Upper lobe of left lung (tissue), 4 donors: ENCODE data around the gene ZNF716.

Experiments
- EP300 ChIP-seq, 4 donors: sonication (generic); formaldehyde crosslinking; IDR thresholded peaks; one replicate each; pipeline ENCODE4 v1.5.1; 2017; ENCODE audit warnings: antibody characterized with exemption in 4 of 4, control low read depth in 2 of 4
- TF ChIP-seq, protein P1 (sequence below), 6 experiments: fragments of 450-650 bp in 4 of 6; fragments of 200-600 bp in 2 of 6; sonication (generic) in 2 of 6; IDR thresholded peaks; one replicate each; pipeline ENCODE4 v1.5.1; 2016 to 2019; ENCODE audit warnings: antibody characterized with exemption in 6 of 6

DNA sequence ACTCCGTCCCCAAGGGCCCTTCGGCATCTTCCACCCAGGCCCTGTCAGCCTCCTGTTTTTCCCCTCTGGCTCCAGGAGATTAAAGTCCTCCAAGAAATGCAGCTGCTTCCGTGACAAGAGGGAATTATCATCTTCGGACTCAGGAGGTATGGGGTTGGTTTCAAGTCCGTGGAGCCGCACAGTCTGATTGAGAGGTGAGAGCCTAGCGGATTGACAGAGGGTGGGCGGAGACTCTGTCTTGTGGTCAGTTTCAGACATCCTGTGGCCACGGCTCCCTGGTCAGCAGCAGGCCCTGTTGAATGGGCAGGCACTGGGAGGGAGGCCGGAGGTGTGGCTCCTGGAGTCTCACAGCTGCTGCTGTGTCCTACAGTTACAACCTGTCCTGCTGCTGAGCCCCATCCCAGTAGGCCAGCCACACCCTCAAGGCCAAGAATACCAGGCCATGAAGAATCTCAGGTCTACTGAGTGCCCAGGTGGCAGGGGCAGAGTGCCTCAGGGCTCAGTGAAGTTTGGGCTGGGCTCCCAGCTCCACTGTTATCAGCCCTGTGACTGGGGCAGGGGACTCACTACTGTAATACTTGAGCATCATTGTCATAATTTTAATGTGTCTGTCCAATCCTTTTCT is 49.3 kb upstream of the ZNF716 start:
- TF ChIP-seq, protein P1, sequence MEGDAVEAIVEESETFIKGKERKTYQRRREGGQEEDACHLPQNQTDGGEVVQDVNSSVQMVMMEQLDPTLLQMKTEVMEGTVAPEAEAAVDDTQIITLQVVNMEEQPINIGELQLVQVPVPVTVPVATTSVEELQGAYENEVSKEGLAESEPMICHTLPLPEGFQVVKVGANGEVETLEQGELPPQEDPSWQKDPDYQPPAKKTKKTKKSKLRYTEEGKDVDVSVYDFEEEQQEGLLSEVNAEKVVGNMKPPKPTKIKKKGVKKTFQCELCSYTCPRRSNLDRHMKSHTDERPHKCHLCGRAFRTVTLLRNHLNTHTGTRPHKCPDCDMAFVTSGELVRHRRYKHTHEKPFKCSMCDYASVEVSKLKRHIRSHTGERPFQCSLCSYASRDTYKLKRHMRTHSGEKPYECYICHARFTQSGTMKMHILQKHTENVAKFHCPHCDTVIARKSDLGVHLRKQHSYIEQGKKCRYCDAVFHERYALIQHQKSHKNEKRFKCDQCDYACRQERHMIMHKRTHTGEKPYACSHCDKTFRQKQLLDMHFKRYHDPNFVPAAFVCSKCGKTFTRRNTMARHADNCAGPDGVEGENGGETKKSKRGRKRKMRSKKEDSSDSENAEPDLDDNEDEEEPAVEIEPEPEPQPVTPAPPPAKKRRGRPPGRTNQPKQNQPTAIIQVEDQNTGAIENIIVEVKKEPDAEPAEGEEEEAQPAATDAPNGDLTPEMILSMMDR (IDR thresholded peaks at IDR 0.05): no peak
- TF ChIP-seq EP300 (IDR thresholded peaks at IDR 0.05): no peak
